HEK293 (cell line): ENCODE results near the gene MAGEA9B.
"Not testable (repeated sequence)": the region's sequence is repeated elsewhere in the genome, so short reads cannot be mapped to it uniquely, and the experiment has no call there.

Source experiments
- CTCF ChIA-PET: fragments of 350-600 bp; formaldehyde crosslinking; extraction: SDS; loops from one replicate; lab custom pipeline; 2021; ENCODE audit warnings: antibody characterized with exemption; lab: Yijun Ruan, JAX
- POLR2A ChIA-PET: fragments of 300-600 bp; formaldehyde crosslinking; extraction: SDS; loops from one replicate; lab custom pipeline; 2020; ENCODE audit warnings: antibody characterized with exemption, inconsistent platforms; lab: Yijun Ruan, JAX
- H3K27ac ChIP-seq: fragments of 200-500 bp; sonication (Bioruptor generic); 2 replicates; pipeline ENCODE4 v1.5.1; 2014; ENCODE audit warnings: low read depth, low read length, control low read depth, inconsistent platforms; ENCODE audit errors: extremely low read depth
- H3K36me3 ChIP-seq, 2 experiments: fragments of 200-500 bp in 1 of 2; sonication (Bioruptor generic) in 1 of 2; 1 replicate in 1 of 2; 2 replicates in 1 of 2; pipeline ENCODE4 v1.5.1; 2014 to 2017; ENCODE audit warnings: inconsistent platforms in 2 of 2, low read length in 2 of 2; ENCODE audit not compliant: control insufficient read depth in 2 of 2, insufficient read depth in 1 of 2
- H3K4me1 ChIP-seq: fragments of 200-500 bp; sonication (Bioruptor generic); 2 replicates; pipeline ENCODE4 v1.5.1; 2014; ENCODE audit warnings: mild to moderate bottlenecking, low read length, inconsistent platforms; ENCODE audit not compliant: control insufficient read depth, insufficient read depth
- H3K4me3 ChIP-seq: 2 replicates; pipeline ENCODE4 v1.5.1; 2011; ENCODE audit warnings: low read depth, mild to moderate bottlenecking, control low read depth, low read length, moderate library complexity
- H3K9me3 ChIP-seq: fragments of 200-500 bp; sonication (Bioruptor generic); 2 replicates; pipeline ENCODE4 v1.5.1; 2014; ENCODE audit warnings: low read depth, low read length, inconsistent platforms; ENCODE audit not compliant: control insufficient read depth, insufficient read depth
- IKZF3 ChIP-seq: fragments of 450-650 bp; IDR thresholded peaks from 2 replicates; pipeline ENCODE4 v1.5.0; 2018; ENCODE audit warnings: missing biosample characterization, mild to moderate bottlenecking, missing genetic modification characterization, moderate library complexity
- KLF16 ChIP-seq: fragments of 450-650 bp; formaldehyde crosslinking; IDR thresholded peaks from 2 replicates; pipeline ENCODE4 v1.5.1; 2017; ENCODE audit warnings: missing biosample characterization, missing genetic modification characterization
- MZF1 ChIP-seq: fragments of 450-650 bp; formaldehyde crosslinking; IDR thresholded peaks from 2 replicates; pipeline ENCODE4 v1.5.1; 2017; ENCODE audit warnings: missing biosample characterization, missing genetic modification characterization, borderline replicate concordance
- YY1 ChIP-seq: fragments of 450-650 bp; formaldehyde crosslinking; IDR thresholded peaks from 2 replicates; pipeline ENCODE4 v1.5.1; 2018; ENCODE audit warnings: missing biosample characterization, missing genetic modification characterization
- ZNF146 ChIP-seq: fragments of 450-650 bp; formaldehyde crosslinking; IDR thresholded peaks from 2 replicates; pipeline ENCODE4 v1.5.1; 2016; ENCODE audit warnings: missing biosample characterization, missing genetic modification characterization
- ZNF184 ChIP-seq: fragments of 450-650 bp; IDR thresholded peaks from 2 replicates; pipeline ENCODE4 v1.5.1; 2018; ENCODE audit warnings: missing biosample characterization, mild to moderate bottlenecking, missing genetic modification characterization
- ZNF211 ChIP-seq: fragments of 450-650 bp; formaldehyde crosslinking; IDR thresholded peaks from 2 replicates; pipeline ENCODE4 v1.5.1; 2016; ENCODE audit warnings: low read depth, missing biosample characterization, missing genetic modification characterization
- ZNF341 ChIP-seq: fragments of 450-650 bp; formaldehyde crosslinking; IDR thresholded peaks from 2 replicates; pipeline ENCODE4; 2016; ENCODE audit warnings: low read depth, missing biosample characterization, missing genetic modification characterization
- ZNF426 ChIP-seq: fragments of 450-650 bp; formaldehyde crosslinking; IDR thresholded peaks from 2 replicates; pipeline ENCODE4 v1.5.1; 2017; ENCODE audit warnings: missing biosample characterization, missing genetic modification characterization, mild to moderate bottlenecking, inconsistent platforms, moderate library complexity
- ZNF521 ChIP-seq: fragments of 450-650 bp; formaldehyde crosslinking; IDR thresholded peaks from 2 replicates; pipeline ENCODE4 v1.5.1; 2017; ENCODE audit warnings: missing biosample characterization, mild to moderate bottlenecking, missing genetic modification characterization
- ZNF596 ChIP-seq: fragments of 450-650 bp; IDR thresholded peaks from 2 replicates; pipeline ENCODE4 v1.5.0; 2018; ENCODE audit warnings: missing biosample characterization, mild to moderate bottlenecking, missing genetic modification characterization, moderate library complexity
- ZNF747 ChIP-seq: fragments of 450-650 bp; formaldehyde crosslinking; IDR thresholded peaks from 2 replicates; pipeline ENCODE4 v1.5.1; 2016; ENCODE audit warnings: missing biosample characterization, missing genetic modification characterization
- ZNF76 ChIP-seq: fragments of 450-650 bp; formaldehyde crosslinking; IDR thresholded peaks from 2 replicates; pipeline ENCODE4; 2016; ENCODE audit warnings: low read depth, missing biosample characterization, missing genetic modification characterization, borderline replicate concordance
- ZSCAN23 ChIP-seq: fragments of 450-650 bp; formaldehyde crosslinking; IDR thresholded peaks from 2 replicates; pipeline ENCODE4 v1.5.1; 2016; ENCODE audit warnings: missing biosample characterization, missing genetic modification characterization
- ZXDB ChIP-seq: fragments of 450-650 bp; formaldehyde crosslinking; IDR thresholded peaks from 2 replicates; pipeline ENCODE4 v1.5.1; 2016; ENCODE audit warnings: missing biosample characterization, missing genetic modification characterization
- TF ChIP-seq, protein P1 (sequence below): fragments of 450-650 bp; formaldehyde crosslinking; IDR thresholded peaks from 2 replicates; pipeline ENCODE4 v1.5.1; 2016; ENCODE audit warnings: missing biosample characterization, missing genetic modification characterization
- TF ChIP-seq, protein P2 (sequence below): IDR thresholded peaks from 2 replicates; pipeline ENCODE4 v1.6.1; 2011; ENCODE audit warnings: mild to moderate bottlenecking, low read depth, low read length, borderline replicate concordance
- TF ChIP-seq, protein P3 (sequence below): fragments of 450-650 bp; IDR thresholded peaks from 2 replicates; pipeline ENCODE4 v1.5.1; 2018; ENCODE audit warnings: missing biosample characterization, mild to moderate bottlenecking, missing genetic modification characterization
- TF ChIP-seq, protein P4 (sequence below): fragments of 450-650 bp; formaldehyde crosslinking; IDR thresholded peaks from 2 replicates; pipeline ENCODE4 v1.5.1; 2016; ENCODE audit warnings: missing biosample characterization, missing genetic modification characterization
- TF ChIP-seq, protein P5 (sequence below): fragments of 450-650 bp; formaldehyde crosslinking; IDR thresholded peaks from 2 replicates; pipeline ENCODE4 v1.5.1; 2016; ENCODE audit warnings: missing biosample characterization, missing genetic modification characterization

MAGEA9B gene

DNA sequence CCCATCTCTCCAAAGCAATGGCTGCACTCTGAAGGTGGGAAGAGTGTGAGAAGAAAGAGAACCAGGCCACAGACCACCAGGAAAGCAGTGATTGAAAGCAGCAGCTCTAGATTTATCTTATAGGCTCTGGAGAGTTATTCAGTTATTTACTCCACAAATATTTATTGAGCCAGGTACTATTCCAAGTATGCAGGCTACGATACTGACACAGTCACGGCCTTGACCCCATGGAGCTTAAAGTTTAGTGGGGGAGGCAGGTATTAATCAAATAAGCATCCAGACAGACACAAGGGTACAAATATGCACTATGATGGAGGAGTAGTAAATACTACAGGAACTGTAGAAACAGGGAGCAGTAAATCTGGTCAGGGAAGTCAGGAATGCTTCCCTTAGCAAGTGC, 41.5 kb upstream of the MAGEA9B start (continued):
- TF ChIP-seq, protein P1, sequence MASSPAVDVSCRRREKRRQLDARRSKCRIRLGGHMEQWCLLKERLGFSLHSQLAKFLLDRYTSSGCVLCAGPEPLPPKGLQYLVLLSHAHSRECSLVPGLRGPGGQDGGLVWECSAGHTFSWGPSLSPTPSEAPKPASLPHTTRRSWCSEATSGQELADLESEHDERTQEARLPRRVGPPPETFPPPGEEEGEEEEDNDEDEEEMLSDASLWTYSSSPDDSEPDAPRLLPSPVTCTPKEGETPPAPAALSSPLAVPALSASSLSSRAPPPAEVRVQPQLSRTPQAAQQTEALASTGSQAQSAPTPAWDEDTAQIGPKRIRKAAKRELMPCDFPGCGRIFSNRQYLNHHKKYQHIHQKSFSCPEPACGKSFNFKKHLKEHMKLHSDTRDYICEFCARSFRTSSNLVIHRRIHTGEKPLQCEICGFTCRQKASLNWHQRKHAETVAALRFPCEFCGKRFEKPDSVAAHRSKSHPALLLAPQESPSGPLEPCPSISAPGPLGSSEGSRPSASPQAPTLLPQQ (tag by site-specific recombination), result no peak
- TF ChIP-seq, protein P2, sequence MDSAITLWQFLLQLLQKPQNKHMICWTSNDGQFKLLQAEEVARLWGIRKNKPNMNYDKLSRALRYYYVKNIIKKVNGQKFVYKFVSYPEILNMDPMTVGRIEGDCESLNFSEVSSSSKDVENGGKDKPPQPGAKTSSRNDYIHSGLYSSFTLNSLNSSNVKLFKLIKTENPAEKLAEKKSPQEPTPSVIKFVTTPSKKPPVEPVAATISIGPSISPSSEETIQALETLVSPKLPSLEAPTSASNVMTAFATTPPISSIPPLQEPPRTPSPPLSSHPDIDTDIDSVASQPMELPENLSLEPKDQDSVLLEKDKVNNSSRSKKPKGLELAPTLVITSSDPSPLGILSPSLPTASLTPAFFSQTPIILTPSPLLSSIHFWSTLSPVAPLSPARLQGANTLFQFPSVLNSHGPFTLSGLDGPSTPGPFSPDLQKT, result no peak
- no peak for TF ChIP-seq ZNF146 (tag by site-specific recombination)

DNA sequence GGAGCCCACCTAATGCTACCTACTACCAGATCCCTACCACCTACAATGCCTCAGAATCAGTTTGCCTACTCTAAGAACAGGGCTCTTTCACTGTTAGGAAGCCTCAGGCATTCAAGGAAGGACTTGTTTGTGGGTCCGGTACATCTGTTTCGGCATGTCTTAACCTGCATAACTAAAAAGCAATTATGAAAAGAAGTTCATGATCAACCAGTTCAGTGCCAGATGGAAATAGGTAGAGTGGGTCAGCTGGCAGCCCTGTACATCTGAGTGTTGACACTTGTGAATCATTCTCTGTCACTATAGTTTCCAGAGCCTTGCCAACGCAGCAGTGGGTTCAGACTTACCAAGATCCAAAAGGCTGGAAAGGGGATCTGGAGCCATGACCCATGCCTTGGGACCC, 41.0 kb upstream of the MAGEA9B start:
- H3K4me1 ChIP-seq, result no peaks in the 10 kb centered on the region; the same call in 1 of the 2 replicates
- no peak for TF ChIP-seq ZXDB (tag by site-specific recombination)
- no peak for TF ChIP-seq MZF1 (tag by site-specific recombination)
- TF ChIP-seq ZNF184 (tag by site-specific recombination), result no peak
- TF ChIP-seq, protein P3, sequence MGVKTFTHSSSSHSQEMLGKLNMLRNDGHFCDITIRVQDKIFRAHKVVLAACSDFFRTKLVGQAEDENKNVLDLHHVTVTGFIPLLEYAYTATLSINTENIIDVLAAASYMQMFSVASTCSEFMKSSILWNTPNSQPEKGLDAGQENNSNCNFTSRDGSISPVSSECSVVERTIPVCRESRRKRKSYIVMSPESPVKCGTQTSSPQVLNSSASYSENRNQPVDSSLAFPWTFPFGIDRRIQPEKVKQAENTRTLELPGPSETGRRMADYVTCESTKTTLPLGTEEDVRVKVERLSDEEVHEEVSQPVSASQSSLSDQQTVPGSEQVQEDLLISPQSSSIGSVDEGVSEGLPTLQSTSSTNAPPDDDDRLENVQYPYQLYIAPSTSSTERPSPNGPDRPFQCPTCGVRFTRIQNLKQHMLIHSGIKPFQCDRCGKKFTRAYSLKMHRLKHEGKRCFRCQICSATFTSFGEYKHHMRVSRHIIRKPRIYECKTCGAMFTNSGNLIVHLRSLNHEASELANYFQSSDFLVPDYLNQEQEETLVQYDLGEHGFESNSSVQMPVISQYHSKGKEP (tag by site-specific recombination), result no peak
- no peak for TF ChIP-seq ZSCAN23 (tag by site-specific recombination)
- TF ChIP-seq, protein P4, sequence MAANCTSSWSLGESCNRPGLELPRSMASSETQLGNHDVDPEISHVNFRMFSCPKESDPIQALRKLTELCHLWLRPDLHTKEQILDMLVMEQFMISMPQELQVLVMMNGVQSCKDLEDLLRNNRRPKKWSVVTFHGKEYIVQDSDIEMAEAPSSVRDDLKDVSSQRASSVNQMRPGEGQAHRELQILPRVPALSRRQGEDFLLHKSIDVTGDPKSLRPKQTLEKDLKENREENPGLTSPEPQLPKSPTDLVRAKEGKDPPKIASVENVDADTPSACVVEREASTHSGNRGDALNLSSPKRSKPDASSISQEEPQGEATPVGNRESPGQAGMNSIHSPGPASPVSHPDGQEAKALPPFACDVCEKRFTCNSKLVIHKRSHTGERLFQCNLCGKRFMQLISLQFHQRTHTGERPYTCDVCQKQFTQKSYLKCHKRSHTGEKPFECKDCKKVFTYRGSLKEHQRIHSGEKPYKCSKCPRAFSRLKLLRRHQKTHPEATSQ (tag by site-specific recombination), result no peak
- TF ChIP-seq KLF16 (tag by site-specific recombination), result no peak
- no peak for TF ChIP-seq ZNF426 (tag by site-specific recombination)
- no peak for TF ChIP-seq ZNF341 (tag by site-specific recombination)
- no peak for TF ChIP-seq ZNF211 (tag by site-specific recombination)
- no peak for TF ChIP-seq ZNF76
- TF ChIP-seq ZNF747 (tag by site-specific recombination), result no peak
- no peak for TF ChIP-seq ZNF596 (tag by site-specific recombination)
- TF ChIP-seq YY1 (tag by site-specific recombination), result no peak
- no peak for TF ChIP-seq IKZF3 (tag by site-specific recombination)
- TF ChIP-seq, protein P5, sequence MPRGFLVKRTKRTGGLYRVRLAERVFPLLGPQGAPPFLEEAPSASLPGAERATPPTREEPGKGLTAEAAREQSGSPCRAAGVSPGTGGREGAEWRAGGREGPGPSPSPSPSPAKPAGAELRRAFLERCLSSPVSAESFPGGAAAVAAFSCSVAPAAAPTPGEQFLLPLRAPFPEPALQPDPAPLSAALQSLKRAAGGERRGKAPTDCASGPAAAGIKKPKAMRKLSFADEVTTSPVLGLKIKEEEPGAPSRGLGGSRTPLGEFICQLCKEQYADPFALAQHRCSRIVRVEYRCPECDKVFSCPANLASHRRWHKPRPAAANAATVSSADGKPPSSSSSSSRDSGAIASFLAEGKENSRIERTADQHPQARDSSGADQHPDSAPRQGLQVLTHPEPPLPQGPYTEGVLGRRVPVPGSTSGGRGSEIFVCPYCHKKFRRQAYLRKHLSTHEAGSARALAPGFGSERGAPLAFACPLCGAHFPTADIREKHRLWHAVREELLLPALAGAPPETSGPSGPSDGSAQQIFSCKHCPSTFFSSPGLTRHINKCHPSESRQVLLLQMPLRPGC (tag by site-specific recombination), result no peak
- TF ChIP-seq ZNF521, result no peak
- TF ChIP-seq, all 188 proteins: peak for 0
- ChIA-PET CTCF (interaction anchor here (0.7 kb wide), 1 partner anchor 17 kb away, joined by 3 read pairs; no protein-coding TSS in a partner anchor), POLR2A (no interaction called here)
- no peaks in the 10 kb centered on the region for H3K36me3 ChIP-seq
- no peaks in the 10 kb centered on the region for H3K9me3 ChIP-seq
- no peak overlapping the region for H3K4me3 ChIP-seq
- H3K27ac ChIP-seq, result no peak overlapping the region

DNA sequence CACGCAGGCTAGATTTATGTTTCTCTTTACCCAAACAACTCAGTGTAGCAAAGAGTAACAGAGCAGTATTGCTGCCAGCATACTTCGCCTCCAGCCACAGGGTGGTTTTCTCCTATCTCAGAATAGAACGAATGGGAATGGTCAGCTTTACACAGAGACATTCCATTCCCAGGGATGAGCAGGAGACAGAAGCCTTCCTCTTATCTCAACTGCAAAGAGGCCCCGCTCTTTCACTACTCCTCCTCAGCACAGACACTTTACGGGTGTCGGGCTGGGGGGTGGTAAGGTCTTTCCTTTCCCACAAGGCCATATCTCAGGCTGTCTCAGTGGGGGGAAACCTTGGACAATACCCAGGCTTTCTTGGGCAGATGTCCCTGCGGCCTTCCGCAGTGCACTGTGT, 39.6 kb upstream of the MAGEA9B start:
- POLR2A ChIA-PET, H3K9me3 ChIP-seq, H3K4me3 ChIP-seq, H3K36me3 ChIP-seq, H3K27ac ChIP-seq, H3K4me1 ChIP-seq: not testable (repeated sequence)
- CTCF ChIA-PET, result interaction anchor here (2.2 kb wide), 1 partner anchor 16 kb away, joined by 4 read pairs; no protein-coding TSS in a partner anchor
